HEK293 (cell line): ENCODE measurements around the gene WDR74.

ENCODE experiments used
- BCL11A ChIP-seq: fragments of 450-650 bp; formaldehyde crosslinking; IDR thresholded peaks from 2 replicates; pipeline ENCODE4 v1.5.1; 2016; ENCODE audit warnings: low read depth, missing biosample characterization, missing genetic modification characterization
- GLIS1 ChIP-seq: fragments of 450-650 bp; formaldehyde crosslinking; IDR thresholded peaks from 2 replicates; pipeline ENCODE4 v1.5.1; 2016; ENCODE audit warnings: missing biosample characterization, missing genetic modification characterization
- HOXD13 ChIP-seq: sonication (generic); formaldehyde crosslinking; IDR thresholded peaks from 2 replicates; pipeline ENCODE4 v1.8.0; 2022; ENCODE audit warnings: missing genetic modification reagents, borderline replicate concordance
- MEIS1 ChIP-seq: sonication (generic); formaldehyde crosslinking; IDR thresholded peaks from 2 replicates; pipeline ENCODE4 v1.8.1; 2022; ENCODE audit warnings: missing genetic modification reagents, mild to moderate bottlenecking, borderline replicate concordance
- TSHZ1 ChIP-seq: fragments of 450-650 bp; formaldehyde crosslinking; IDR thresholded peaks from 2 replicates; pipeline ENCODE4 v1.5.1; 2016; ENCODE audit warnings: missing biosample characterization, missing genetic modification characterization, borderline replicate concordance
- WT1 ChIP-seq: fragments of 450-650 bp; formaldehyde crosslinking; IDR thresholded peaks from 2 replicates; pipeline ENCODE4 v1.5.1; 2016; ENCODE audit warnings: missing biosample characterization, missing genetic modification characterization
- ZBTB48 ChIP-seq: fragments of 450-650 bp; formaldehyde crosslinking; IDR thresholded peaks from 2 replicates; pipeline ENCODE4 v1.5.1; 2016; ENCODE audit warnings: missing biosample characterization, missing genetic modification characterization
- ZNF114 ChIP-seq: fragments of 450-650 bp; formaldehyde crosslinking; IDR thresholded peaks from 2 replicates; pipeline ENCODE4 v1.5.0; 2017; ENCODE audit warnings: missing biosample characterization, missing genetic modification characterization
- ZNF133 ChIP-seq: fragments of 450-650 bp; formaldehyde crosslinking; IDR thresholded peaks from 2 replicates; pipeline ENCODE4 v1.5.1; 2016; ENCODE audit warnings: missing biosample characterization, missing genetic modification characterization
- ZNF2 ChIP-seq: fragments of 450-650 bp; formaldehyde crosslinking; IDR thresholded peaks from 2 replicates; pipeline ENCODE4 v1.5.1; 2016; ENCODE audit warnings: missing biosample characterization, missing genetic modification characterization
- ZNF211 ChIP-seq: fragments of 450-650 bp; formaldehyde crosslinking; IDR thresholded peaks from 2 replicates; pipeline ENCODE4 v1.5.1; 2016; ENCODE audit warnings: low read depth, missing biosample characterization, missing genetic modification characterization
- ZNF223 ChIP-seq: fragments of 450-650 bp; formaldehyde crosslinking; IDR thresholded peaks from 2 replicates; pipeline ENCODE4 v1.5.1; 2016; ENCODE audit warnings: missing biosample characterization, missing genetic modification characterization
- ZNF239 ChIP-seq: fragments of 450-650 bp; formaldehyde crosslinking; IDR thresholded peaks from 2 replicates; pipeline ENCODE4 v1.5.1; 2016; ENCODE audit warnings: missing biosample characterization, missing genetic modification characterization
- ZNF341 ChIP-seq: fragments of 450-650 bp; formaldehyde crosslinking; IDR thresholded peaks from 2 replicates; pipeline ENCODE4; 2016; ENCODE audit warnings: low read depth, missing biosample characterization, missing genetic modification characterization
- ZNF366 ChIP-seq: fragments of 450-650 bp; formaldehyde crosslinking; conservative IDR thresholded peaks from 2 replicates; pipeline ENCODE4 v1.5.1; 2016; ENCODE audit warnings: missing biosample characterization, missing genetic modification characterization
- ZNF37A ChIP-seq: fragments of 450-650 bp; IDR thresholded peaks from 2 replicates; pipeline ENCODE4 v1.5.1; 2018; ENCODE audit warnings: missing biosample characterization, missing genetic modification characterization
- ZNF391 ChIP-seq: fragments of 450-650 bp; formaldehyde crosslinking; IDR thresholded peaks from 2 replicates; pipeline ENCODE4 v1.5.1; 2016; ENCODE audit warnings: low read depth, missing biosample characterization, missing genetic modification characterization, borderline replicate concordance
- ZNF518A ChIP-seq: fragments of 450-650 bp; formaldehyde crosslinking; conservative IDR thresholded peaks from 2 replicates; pipeline ENCODE4 v1.5.1; 2016; ENCODE audit warnings: low read depth, missing biosample characterization, missing genetic modification characterization
- ZNF530 ChIP-seq: fragments of 450-650 bp; formaldehyde crosslinking; IDR thresholded peaks from 2 replicates; pipeline ENCODE4 v1.5.1; 2016; ENCODE audit warnings: low read depth, missing biosample characterization, missing genetic modification characterization
- ZNF596 ChIP-seq: fragments of 450-650 bp; IDR thresholded peaks from 2 replicates; pipeline ENCODE4 v1.5.0; 2018; ENCODE audit warnings: missing biosample characterization, mild to moderate bottlenecking, missing genetic modification characterization, moderate library complexity
- ZNF621 ChIP-seq: fragments of 450-650 bp; formaldehyde crosslinking; IDR thresholded peaks from 2 replicates; pipeline ENCODE4 v1.5.1; 2017; ENCODE audit warnings: missing biosample characterization, missing genetic modification characterization
- ZNF645 ChIP-seq: fragments of 450-650 bp; formaldehyde crosslinking; IDR thresholded peaks from 2 replicates; pipeline ENCODE4; 2016; ENCODE audit warnings: missing biosample characterization, missing genetic modification characterization
- ZNF654 ChIP-seq: fragments of 450-650 bp; formaldehyde crosslinking; IDR thresholded peaks from 2 replicates; pipeline ENCODE4 v1.5.1; 2016; ENCODE audit warnings: low read depth, missing biosample characterization, missing genetic modification characterization
- ZNF701 ChIP-seq: fragments of 450-650 bp; formaldehyde crosslinking; IDR thresholded peaks from 2 replicates; pipeline ENCODE4 v1.5.1; 2016; ENCODE audit warnings: missing biosample characterization, missing genetic modification characterization
- ZNF785 ChIP-seq: fragments of 450-650 bp; formaldehyde crosslinking; IDR thresholded peaks from 2 replicates; pipeline ENCODE4 v1.5.1; 2016; ENCODE audit warnings: missing biosample characterization, missing genetic modification characterization
- TF ChIP-seq, protein P1 (sequence below): fragments of 450-650 bp; formaldehyde crosslinking; IDR thresholded peaks from 2 replicates; pipeline ENCODE4 v1.5.1; 2016; ENCODE audit warnings: missing biosample characterization, missing genetic modification characterization
- TF ChIP-seq, protein P2 (sequence below): fragments of 450-650 bp; formaldehyde crosslinking; IDR thresholded peaks from 2 replicates; pipeline ENCODE4 v1.5.1; 2017; ENCODE audit warnings: missing biosample characterization, missing genetic modification characterization

WDR74 gene

GRCh38 chr11:62805076-62805892 is 34.1 kb downstream of the WDR74 start, which contains the start of gene NXF1 (continued):
- TF ChIP-seq ZNF341 (tag by site-specific recombination) (no peak), ZNF596 (tag by site-specific recombination) (no peak), ZNF133 (tag by site-specific recombination) (no peak), HOXD13 (CRISPR knock-in tag) (no peak), TSHZ1 (no peak), ZNF366 (tag by site-specific recombination) (no peak), GLIS1 (tag by site-specific recombination) (peak; percentile 52; the same call in 1 of the 2 replicates), ZNF701 (tag by site-specific recombination) (no peak), ZNF211 (tag by site-specific recombination) (no peak), ZNF518A (tag by site-specific recombination) (no peak), ZNF391 (tag by site-specific recombination) (peak; percentile 78; the same call in 1 of the 2 replicates), BCL11A (no peak), ZNF37A (no peak), ZNF645 (tag by site-specific recombination) (no peak), ZBTB48 (tag by site-specific recombination) (peak; percentile 86), ZNF2 (tag by site-specific recombination) (no peak), ZNF114 (tag by site-specific recombination) (no peak), ZNF530 (no peak), ZNF621 (tag by site-specific recombination) (no peak), WT1 (tag by site-specific recombination) (no peak), ZNF239 (no peak), ZNF785 (tag by site-specific recombination) (no peak), ZNF654 (tag by site-specific recombination) (no peak), ZNF223 (tag by site-specific recombination) (no peak), MEIS1 (CRISPR knock-in tag) (no peak)
- TF ChIP-seq, protein P1, sequence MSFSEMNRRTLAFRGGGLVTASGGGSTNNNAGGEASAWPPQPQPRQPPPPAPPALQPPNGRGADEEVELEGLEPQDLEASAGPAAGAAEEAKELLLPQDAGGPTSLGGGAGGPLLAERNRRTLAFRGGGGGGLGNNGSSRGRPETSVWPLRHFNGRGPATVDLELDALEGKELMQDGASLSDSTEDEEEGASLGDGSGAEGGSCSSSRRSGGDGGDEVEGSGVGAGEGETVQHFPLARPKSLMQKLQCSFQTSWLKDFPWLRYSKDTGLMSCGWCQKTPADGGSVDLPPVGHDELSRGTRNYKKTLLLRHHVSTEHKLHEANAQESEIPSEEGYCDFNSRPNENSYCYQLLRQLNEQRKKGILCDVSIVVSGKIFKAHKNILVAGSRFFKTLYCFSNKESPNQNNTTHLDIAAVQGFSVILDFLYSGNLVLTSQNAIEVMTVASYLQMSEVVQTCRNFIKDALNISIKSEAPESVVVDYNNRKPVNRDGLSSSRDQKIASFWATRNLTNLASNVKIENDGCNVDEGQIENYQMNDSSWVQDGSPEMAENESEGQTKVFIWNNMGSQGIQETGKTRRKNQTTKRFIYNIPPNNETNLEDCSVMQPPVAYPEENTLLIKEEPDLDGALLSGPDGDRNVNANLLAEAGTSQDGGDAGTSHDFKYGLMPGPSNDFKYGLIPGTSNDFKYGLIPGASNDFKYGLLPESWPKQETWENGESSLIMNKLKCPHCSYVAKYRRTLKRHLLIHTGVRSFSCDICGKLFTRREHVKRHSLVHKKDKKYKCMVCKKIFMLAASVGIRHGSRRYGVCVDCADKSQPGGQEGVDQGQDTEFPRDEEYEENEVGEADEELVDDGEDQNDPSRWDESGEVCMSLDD, result no peak
- TF ChIP-seq, protein P2, sequence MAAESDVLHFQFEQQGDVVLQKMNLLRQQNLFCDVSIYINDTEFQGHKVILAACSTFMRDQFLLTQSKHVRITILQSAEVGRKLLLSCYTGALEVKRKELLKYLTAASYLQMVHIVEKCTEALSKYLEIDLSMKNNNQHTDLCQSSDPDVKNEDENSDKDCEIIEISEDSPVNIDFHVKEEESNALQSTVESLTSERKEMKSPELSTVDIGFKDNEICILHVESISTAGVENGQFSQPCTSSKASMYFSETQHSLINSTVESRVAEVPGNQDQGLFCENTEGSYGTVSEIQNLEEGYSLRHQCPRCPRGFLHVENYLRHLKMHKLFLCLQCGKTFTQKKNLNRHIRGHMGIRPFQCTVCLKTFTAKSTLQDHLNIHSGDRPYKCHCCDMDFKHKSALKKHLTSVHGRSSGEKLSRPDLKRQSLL (tag by site-specific recombination), result peak; percentile 28; the same call in 1 of the 2 replicates
